DMS153 treated with DMSO at 0.1 percent for 48 hours (cell line): ENCODE results near the gene MTX1.
A peak's percentile ranks its signal among the peaks of the same experiment; 100 is the strongest.
"Not testable (repeated sequence)": the region's sequence is repeated elsewhere in the genome, so short reads cannot be mapped to it uniquely, and the experiment has no call there.

ENCODE experiments used
- DNase-seq: peaks from one replicate; lab custom pipeline; 2025; ENCODE audit not compliant: unreplicated experiment; lab: John Stamatoyannopoulos, UW

MTX1 gene

DNA sequence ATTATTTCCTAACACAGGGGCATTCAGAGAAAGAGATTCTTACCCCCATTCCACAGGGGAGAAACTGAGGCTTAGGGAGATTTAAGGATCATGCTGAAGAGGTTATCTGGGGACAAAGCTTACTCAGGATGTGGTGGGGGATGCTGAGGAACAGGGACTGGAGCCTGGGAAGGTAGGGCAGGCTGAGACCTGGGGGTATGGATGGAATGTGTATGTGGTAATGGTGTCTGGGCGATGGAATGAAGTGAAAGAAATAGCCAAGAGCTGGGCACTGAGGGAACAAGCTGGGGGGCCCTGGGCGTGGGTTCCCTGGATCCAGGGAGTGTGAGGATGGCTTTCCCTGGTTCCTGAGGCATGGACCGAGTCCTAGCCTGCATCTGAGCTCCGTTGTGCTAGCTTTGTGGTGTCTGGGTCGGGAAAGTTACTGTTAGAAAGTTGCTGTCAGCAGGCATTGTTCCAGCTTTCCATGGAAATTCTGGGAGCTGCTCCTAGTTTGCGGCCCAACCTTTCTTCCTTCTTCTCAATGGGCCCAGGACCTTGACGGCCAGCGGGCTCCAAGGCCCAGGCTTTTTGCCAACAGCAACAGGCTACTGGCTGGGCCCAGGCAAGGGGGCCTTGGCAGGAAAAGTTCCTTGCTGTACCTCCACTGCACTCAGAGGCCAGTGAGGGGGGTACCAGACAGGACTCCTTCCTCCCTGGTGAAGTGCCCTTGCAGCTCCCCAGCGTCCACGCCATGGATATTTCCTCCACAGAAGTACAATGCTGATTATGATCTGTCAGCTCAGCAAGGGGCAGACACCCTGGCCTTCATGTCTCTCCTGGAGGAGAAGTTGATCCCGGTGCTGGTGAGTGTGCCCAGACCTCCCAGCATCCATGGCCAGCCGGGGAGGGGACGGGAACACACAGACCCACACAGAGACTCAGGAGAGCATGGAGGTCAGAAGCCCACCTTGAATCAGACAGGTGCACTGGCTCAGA is 23.8 kb downstream of the MTX1 start:
- not testable (repeated sequence) for DNase-seq

- not testable (repeated sequence) for DNase-seq
These were observed 25.0 kb downstream of the MTX1 start for GRCh38 chr1:155233502-155233901.

- DNase-seq, result not testable (repeated sequence)
These were observed 26.9 kb downstream of the MTX1 start for GRCh38 chr1:155235375-155235774.

DNA sequence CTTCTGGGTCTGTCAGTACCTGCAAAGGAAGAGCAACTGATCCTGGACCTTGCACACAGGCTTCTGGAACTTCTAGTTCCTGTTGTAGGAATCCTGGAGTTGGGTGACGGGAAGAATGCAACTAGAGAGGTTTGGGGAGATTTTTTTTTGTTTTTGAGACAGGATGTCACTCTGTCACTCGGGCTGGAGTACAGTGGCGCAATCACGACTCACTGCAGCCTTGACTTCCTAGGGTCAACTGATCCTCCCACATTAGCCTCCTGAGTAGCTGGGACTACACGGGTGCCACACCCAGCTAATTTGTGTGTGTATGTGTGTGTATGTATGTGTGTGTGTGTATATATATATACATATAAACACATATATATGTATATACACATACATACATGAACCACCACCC is 28.0 kb downstream of the MTX1 start:
- DNase-seq, result no peak

DNA sequence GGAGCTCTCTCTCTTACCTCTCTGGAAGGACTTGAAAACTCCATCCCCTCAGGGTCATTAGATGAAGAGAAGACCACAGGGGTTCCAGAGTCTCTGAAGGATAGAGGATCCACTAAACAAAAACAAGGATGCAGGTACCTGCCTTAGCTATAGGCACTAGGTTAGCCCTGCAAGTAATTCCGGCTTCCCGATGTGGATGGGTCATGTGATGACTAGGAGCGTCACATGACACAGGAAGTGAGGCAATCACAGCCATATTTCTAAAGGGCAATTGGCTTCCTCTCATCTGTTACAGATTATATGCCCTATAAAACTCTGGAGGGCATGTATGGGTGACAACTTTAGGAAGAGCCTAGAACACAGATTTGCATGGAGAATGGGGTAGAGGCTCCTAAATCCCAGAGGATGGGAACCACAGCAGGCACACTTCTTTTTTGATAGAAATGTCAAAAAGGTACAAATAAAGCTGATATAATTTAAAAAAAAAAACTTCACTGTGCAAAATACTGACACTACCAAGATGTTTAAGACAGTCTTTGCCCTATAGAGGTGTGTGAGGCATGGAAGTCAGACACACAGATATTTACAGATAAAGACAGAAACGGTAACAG is 32.7 kb downstream of the MTX1 start:
- peak; percentile 92 for DNase-seq

DNA sequence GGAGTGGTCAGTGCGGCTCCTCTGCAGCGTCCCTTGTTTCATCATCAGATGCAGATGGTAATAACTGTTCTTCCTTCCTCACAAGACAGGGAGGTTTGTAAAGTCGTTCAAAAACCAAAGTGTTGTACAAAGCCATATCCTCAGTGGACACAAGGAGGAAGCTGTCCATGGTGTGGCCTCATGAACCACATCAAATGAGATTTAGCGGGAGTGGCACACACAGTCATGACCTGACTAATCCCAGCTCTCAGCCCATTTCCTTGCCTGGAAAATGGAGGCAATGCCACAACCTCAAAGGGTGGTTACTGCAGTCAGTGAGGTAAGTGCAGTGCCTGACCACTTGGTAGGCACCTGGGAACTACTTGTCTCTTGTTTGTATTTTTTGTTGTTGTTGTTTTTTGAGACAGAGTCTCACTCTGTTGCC is 33.4 kb downstream of the MTX1 start:
- DNase-seq, result no peak

DNA sequence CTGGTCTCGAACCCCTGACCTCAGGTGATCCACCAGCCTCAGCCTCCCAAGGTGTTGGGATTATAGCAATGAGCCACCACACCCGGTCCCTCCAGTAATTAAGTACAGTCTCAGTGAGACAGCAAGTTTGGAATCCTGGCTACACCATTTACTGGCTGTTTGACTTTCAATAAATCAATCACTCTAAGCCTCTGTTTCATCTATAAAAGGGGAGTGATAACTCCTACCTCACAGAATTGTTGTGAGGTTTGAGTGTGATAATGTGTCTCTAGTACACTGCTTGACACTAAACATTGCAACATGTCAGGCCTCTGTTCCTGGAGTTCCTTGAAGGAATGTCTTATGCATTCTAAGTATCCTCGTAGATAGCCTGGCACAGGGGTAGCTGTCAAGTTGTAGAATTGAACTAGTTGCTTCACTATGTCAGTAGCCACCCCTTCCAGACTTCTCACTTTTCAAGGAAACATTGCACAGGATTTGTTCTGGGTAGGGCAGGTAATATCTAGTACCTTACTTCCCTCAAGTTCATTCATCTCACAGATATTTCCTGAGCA is 34.4 kb downstream of the MTX1 start:
- no peak for DNase-seq

GRCh38 chr1:155244368-155245162 is 36.1 kb downstream of the MTX1 start:
- DNase-seq, result peak; percentile 99

- DNase-seq, result no peak
These were observed 36.6 kb downstream of the MTX1 start for GRCh38 chr1:155245163-155245524.

- DNase-seq, result not testable (repeated sequence)
These were observed 38.3 kb downstream of the MTX1 start for GRCh38 chr1:155246796-155247195.

DNA sequence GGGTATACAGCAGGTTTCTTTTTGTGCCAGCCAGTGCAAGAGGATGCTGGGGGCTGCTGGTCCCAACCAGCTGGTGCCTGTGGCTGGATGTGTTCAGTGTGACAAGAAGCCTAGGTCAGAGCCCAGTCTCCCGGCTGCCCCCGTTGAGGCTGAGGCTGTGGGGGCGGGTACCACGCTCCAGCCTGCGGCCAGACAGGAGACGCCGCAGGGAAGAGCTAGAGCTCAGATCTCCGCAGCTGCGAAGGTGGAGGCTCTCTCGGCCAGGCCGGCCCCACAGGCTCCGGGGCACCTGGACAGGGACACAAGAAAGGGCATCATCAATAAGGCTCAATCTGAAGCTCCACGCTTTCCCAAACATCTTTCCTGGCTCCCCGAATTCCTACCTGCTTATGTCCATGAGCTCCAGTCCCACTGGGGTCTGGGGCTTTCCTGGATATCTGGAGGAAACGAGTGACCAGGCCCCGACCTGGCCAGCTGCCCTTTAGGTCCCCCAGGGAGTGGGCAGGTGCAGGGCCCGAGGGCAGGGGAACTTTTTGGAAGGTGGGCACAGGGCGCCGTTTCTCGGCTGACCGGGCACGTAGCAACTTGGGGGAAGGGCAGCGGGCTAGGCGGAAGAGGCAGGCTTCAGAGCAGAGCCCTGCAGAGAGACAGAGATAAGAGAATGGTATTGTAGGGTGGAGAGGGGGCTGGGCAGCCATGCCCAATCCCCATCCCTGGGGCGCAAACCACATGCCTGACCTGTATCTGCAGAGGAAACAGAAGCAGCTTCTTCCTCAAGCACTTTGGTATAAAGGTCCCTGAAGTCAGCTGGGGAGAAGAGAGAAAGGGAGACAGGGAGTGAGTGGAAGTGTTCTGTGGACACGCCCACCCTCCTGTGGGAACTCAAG is 39.4 kb downstream of the MTX1 start:
- DNase-seq, result no peak

GRCh38 chr1:155250246-155250632 is 41.7 kb downstream of the MTX1 start:
- no peak for DNase-seq

GRCh38 chr1:155250633-155251449 is 42.3 kb downstream of the MTX1 start:
- peak; percentile 97 for DNase-seq

GRCh38 chr1:155251566-155251965 is 43.1 kb downstream of the MTX1 start:
- DNase-seq, result no peak

GRCh38 chr1:155253208-155253607 is 44.7 kb downstream of the MTX1 start:
- no peak for DNase-seq

- no peak for DNase-seq
These were observed 45.3 kb downstream of the MTX1 start for GRCh38 chr1:155253797-155254196.

- no peak for DNase-seq
These were observed 45.8 kb downstream of the MTX1 start for GRCh38 chr1:155254228-155254713.

DNA sequence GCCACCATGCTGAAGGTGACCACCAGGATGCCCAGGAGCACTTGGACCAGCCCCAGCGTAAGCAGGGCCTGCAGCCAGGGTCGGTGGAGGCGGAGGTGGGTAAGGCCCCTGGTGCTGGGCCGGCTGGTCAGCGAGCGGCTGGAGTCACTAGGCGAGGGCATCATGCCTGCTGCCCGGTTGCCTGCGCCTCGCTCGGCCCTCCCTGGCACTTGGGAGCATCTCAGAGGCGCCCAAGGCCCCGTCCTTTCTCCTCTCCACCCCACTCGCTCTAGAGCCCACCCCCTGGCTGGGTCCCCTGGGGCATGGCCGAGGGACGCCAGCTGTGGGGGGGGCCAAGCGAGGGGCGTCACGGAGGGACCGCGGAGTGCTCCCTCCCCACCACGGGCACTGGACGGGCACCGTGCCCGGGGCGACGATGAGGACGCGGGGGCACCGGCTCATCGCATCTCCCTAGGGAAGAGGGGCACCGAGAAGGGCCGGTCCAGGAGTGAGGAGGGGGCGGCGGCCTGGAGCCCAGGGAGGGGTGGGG is 46.3 kb downstream of the MTX1 start:
- no peak for DNase-seq
